Colonic mucosa (tissue), 4 donors: Measurements from ENCODE around the gene NLRC3. TPM values are rescaled to one million over a fixed set of nuclear protein-coding genes. Genes with fewer than 3 reads are reported as not detected.

Source experiments
- DNase-seq: peaks from one replicate; pipeline ENCODE4 v3.0.0-alpha.2; 2020
- H3K27ac ChIP-seq: fragments of 200-600 bp; one replicate; pipeline ENCODE4 v1.8.0; 2021
- H3K27me3 ChIP-seq: fragments of 200-600 bp; one replicate; pipeline ENCODE4 v1.8.0; 2021
- H3K36me3 ChIP-seq: fragments of 200-600 bp; one replicate; pipeline ENCODE4 v1.8.0; 2021
- H3K4me1 ChIP-seq: fragments of 200-600 bp; one replicate; pipeline ENCODE4 v1.8.0; 2021; ENCODE audit warnings: mild to moderate bottlenecking
- H3K4me3 ChIP-seq: fragments of 200-600 bp; one replicate; pipeline ENCODE4 v1.8.0; 2021
- H3K9ac ChIP-seq, 2 donors: one replicate each; pipeline ENCODE4 v1.7.0; 2013; ENCODE audit warnings: control low read depth in 2 of 2, low read depth in 2 of 2, low read length in 2 of 2
- H3K9me3 ChIP-seq: fragments of 200-600 bp; one replicate; pipeline ENCODE4 v1.8.0; 2021
- intact Hi-C: fragments of 100-400 bp; cut with DNase I; formaldehyde crosslinking; loops from one replicate; pipeline ENCODE4 v1.14.1; 2022
- total RNA-seq, 2 donors: library from RNA; stranded (reverse); fragmentation: NEBNext Ultra II Directional in 1 of 2; extraction: Animal tissue kit (Norgen Biotek cat#: 25700) in 1 of 2; gene quantifications; one replicate each; pipeline ENCODE4 v1.2.1, GENCODE V29; 2021
- TF ChIP-seq, protein P1 (sequence below): fragments of 200-600 bp; IDR thresholded peaks from one replicate; pipeline ENCODE4 v1.8.0; 2022; ENCODE audit warnings: antibody characterized with exemption, mild to moderate bottlenecking
- donor health status: healthy.
- donor health status: DM: no; HTN: no; CAD: no.
- donor health status: DM: no; HTN: no; CAD: no.

Gene NLRC3
- total RNA-seq, 2 donors from 2014 or later = 0.93 to 2.0 TPM

DNA sequence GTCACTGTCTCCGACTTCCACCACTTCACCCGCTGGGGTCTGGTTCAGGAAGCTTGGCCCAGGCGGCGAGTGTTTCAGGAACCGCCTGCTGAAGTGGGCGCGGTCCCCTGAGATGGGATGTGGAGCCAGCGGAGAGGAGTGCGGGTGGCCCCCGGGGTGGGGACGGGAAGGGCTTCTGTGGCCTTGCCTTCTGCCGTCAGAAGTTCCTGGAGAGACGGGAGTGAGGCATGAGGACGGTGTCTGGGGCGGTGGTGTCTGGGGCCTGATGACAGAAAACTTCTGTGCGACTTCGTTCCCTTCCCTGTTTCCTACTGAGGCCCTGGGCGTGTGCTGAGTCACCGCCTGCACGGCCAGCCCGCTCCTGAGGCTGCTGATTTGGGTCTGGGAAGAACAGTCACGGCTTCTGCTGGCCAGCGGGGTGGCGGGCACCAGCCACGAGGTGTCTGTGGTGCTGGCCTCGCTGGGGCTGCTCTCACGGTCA is 12.3 kb upstream of the NLRC3 start:
- intact Hi-C loops = no loop called here

DNA sequence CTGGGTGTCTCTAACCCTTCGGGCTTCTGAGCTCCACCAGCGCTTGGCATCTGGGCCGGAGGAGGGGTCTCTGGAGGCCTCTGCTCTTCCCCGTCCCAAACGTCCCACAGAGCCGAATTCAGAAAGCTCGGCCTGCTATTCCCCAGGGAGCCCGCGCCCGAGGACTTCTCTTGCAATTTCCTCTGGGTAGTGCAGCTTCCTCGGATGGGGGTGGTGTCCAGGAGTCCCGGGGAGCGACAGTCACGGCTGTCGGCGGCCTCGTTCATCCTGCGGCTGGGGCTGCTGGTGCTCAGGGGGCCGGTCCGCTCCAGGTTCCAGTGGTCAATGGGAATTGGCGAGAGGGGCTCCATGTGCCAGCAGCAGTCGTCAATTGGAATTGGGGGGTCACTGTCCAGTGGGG is 11.8 kb upstream of the NLRC3 start:
- Histone ChIP-seq H3K36me3 (no peaks in the 10 kb centered on the region), H3K27me3 (no peaks in the 10 kb centered on the region), H3K27ac (no peak overlapping the region), H3K9ac (no peak overlapping the region), H3K9me3 (no peaks in the 10 kb centered on the region), H3K4me1 (no peaks in the 10 kb centered on the region), H3K4me3 (no peak overlapping the region)
- no peak for DNase-seq
- TF ChIP-seq, protein P1, sequence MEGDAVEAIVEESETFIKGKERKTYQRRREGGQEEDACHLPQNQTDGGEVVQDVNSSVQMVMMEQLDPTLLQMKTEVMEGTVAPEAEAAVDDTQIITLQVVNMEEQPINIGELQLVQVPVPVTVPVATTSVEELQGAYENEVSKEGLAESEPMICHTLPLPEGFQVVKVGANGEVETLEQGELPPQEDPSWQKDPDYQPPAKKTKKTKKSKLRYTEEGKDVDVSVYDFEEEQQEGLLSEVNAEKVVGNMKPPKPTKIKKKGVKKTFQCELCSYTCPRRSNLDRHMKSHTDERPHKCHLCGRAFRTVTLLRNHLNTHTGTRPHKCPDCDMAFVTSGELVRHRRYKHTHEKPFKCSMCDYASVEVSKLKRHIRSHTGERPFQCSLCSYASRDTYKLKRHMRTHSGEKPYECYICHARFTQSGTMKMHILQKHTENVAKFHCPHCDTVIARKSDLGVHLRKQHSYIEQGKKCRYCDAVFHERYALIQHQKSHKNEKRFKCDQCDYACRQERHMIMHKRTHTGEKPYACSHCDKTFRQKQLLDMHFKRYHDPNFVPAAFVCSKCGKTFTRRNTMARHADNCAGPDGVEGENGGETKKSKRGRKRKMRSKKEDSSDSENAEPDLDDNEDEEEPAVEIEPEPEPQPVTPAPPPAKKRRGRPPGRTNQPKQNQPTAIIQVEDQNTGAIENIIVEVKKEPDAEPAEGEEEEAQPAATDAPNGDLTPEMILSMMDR = no peak
- intact Hi-C loops = no loop called here

More for the DNA sequence above, 12.3 kb upstream of the NLRC3 start:
- H3K4me1 ChIP-seq = no peaks in the 10 kb centered on the region
- H3K27me3 ChIP-seq = no peaks in the 10 kb centered on the region
- no peak overlapping the region for H3K4me3 ChIP-seq
- no peak overlapping the region for H3K9ac ChIP-seq
- TF ChIP-seq, protein P1 = no peak
- no peaks in the 10 kb centered on the region for H3K9me3 ChIP-seq
- no peaks in the 10 kb centered on the region for H3K36me3 ChIP-seq
- DNase-seq = no peak
- H3K27ac ChIP-seq = no peak overlapping the region

DNA sequence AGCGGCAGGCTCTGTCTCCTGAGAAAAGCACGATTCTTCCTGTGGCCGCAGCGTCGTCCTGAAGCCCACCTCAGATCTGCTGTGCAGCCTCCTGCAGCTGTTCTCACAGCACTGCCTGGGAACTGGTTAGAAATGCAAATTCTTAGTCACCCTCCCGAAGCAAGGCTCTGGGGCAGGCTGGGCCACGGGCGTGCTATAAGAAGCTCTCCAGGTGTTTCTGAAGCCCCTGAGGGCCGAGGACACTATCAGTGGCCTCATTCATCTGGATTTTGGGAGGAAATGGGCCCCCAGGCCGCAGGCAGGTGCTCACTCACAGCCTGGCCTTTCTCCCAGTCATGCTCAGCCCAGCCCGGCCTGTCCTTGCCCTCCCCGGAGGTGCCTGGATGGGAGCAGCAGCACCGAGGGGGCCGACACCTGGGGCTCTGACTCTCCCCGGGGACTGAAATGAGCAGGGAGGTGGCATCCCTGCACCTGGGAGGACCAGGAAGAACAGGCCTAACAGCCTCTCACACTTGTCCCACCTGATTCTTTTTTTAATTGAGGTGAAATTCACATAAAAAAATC is 10.4 kb upstream of the NLRC3 start:
- Histone ChIP-seq H3K9ac (no peak overlapping the region), H3K4me3 (no peak overlapping the region), H3K36me3 (no peaks in the 10 kb centered on the region), H3K27ac (no peak overlapping the region), H3K9me3 (no peaks in the 10 kb centered on the region), H3K4me1 (no peaks in the 10 kb centered on the region), H3K27me3 (no peaks in the 10 kb centered on the region)
- TF ChIP-seq, protein P1 = no peak
- DNase-seq = no peak
- intact Hi-C loops = no loop called here

DNA sequence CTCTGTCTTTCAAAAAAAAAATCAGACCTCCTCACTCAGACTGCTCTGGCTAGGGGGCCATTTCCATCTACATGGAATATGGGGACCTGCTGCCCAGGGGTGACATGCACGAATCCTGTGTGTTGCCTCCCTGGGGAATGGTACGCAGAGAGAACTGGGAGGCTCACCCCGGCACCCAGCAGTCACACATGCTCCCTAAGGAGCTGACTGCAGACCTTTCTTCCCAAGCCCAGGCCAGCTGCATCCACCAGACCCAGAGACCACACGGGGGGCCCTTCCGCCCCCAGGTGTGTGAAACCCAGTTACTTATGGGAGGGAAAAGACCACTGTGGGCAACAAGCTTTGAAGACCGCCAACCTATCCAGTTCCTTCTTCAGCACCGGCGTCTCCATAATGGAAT is 7.2 kb upstream of the NLRC3 start:
- no peaks in the 10 kb centered on the region for H3K4me1 ChIP-seq
- TF ChIP-seq, protein P1 = no peak
- H3K27me3 ChIP-seq = no peaks in the 10 kb centered on the region
- no peak overlapping the region for H3K27ac ChIP-seq
- H3K9ac ChIP-seq = no peak overlapping the region
- intact Hi-C loops = no loop called here
- no peaks in the 10 kb centered on the region for H3K36me3 ChIP-seq
- DNase-seq = no peak
- no peak overlapping the region for H3K4me3 ChIP-seq
- no peaks in the 10 kb centered on the region for H3K9me3 ChIP-seq

DNA sequence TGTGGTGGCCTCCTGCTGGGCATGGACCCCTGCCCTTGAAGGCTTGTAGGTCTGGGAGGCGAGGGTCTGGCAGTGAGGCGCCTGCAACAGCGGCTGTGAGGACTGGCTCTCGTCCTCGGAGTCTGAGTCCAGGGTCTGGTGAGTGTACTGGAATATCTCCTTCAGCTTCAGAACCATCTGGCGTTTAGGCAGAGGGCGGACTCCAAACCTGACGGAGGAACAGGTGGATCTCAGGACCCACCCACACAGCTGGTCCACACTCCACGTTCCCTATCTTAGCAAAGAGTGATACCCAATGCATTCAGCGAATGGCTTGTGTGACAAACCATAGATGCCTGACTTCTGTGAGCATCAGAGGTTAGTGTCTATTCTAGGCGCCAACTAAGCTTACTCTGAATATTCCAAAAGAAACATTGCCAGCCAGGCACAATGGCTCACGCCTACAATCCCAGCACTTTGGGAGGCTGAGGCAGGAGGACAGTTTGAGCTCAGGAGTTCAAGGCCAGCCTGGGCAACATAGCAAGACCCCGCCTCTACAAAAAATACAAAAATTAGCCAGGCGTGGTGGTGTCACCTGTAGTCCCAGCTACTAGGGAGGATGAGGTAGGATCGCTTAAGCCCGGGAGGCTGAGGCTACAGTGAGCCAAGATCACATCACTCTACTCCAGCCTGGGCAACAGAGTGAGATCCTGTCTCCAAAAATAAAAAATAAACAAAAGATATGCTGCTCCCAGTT is 6.3 kb upstream of the NLRC3 start:
- TF ChIP-seq, protein P1 = no peak
- H3K36me3 ChIP-seq = no peaks in the 10 kb centered on the region
- H3K9ac ChIP-seq = no peak overlapping the region
- H3K4me1 ChIP-seq = no peaks in the 10 kb centered on the region
- H3K4me3 ChIP-seq = no peak overlapping the region
- no peaks in the 10 kb centered on the region for H3K27me3 ChIP-seq
- DNase-seq = no peak
- no peak overlapping the region for H3K27ac ChIP-seq
- no peaks in the 10 kb centered on the region for H3K9me3 ChIP-seq
- intact Hi-C loops = no loop called here
